Cardiac muscle cell (in vitro differentiated cells and primary cell): Measurements from ENCODE around the gene CD1C. TPM values are rescaled to one million over a fixed set of nuclear protein-coding genes. Genes with fewer than 3 reads are reported as not detected.
A peak's percentile ranks its signal among the peaks of the same experiment; 100 is the strongest.

Experiments used
- DNase-seq, 2 donors: peaks; one replicate each; pipeline versions ENCODE4 v3.0.0 to v3.0.0-alpha.2; 2010 to 2017; ENCODE audit warnings: low read depth in 1 of 2, low spot score in 1 of 2
- H3K27ac ChIP-seq: fragments of 200-600 bp; sonication (generic); 2 replicates; pipeline ENCODE4 v1.5.1; 2016
- H3K27me3 ChIP-seq: fragments of 200-600 bp; sonication (generic); 2 replicates; pipeline ENCODE4 v1.6.0; 2016; ENCODE audit warnings: control low read depth
- H3K36me3 ChIP-seq: fragments of 200-600 bp; sonication (generic); 2 replicates; pipeline ENCODE4 v1.5.1; 2016; ENCODE audit warnings: control low read depth
- H3K4me1 ChIP-seq: fragments of 200-600 bp; sonication (generic); 2 replicates; pipeline ENCODE4 v1.8.1; 2017; ENCODE audit warnings: low read depth, mild to moderate bottlenecking, mixed run types
- H3K4me3 ChIP-seq: fragments of 200-600 bp; sonication (generic); 2 replicates; pipeline ENCODE4 v1.5.1; 2016; ENCODE audit warnings: mild to moderate bottlenecking
- H3K9me3 ChIP-seq: fragments of 200-600 bp; sonication (generic); 2 replicates; pipeline ENCODE4 v1.5.1; 2017; ENCODE audit warnings: low read depth, mild to moderate bottlenecking, control low read depth
- CTCF ChIP-seq: IDR thresholded peaks from 2 replicates; pipeline ENCODE4 v1.5.1; 2012; ENCODE audit warnings: low read depth, mild to moderate bottlenecking, low read length
- polyA plus RNA-seq: library from polyadenylated mRNA; unstranded; fragments of >200 nt; fragmentation: Nextera tagmentation; extraction: Ambion mirVana; gene quantifications from 2 replicates; pipeline ENCODE4 v1.2.1, GENCODE V29; 2016
- total RNA-seq: library from RNA; depleted of rRNA; stranded (reverse); fragments of >200 nt; gene quantifications from 2 replicates; pipeline ENCODE4 v1.2.3, GENCODE V29; 2016

CD1C gene
- total and polyA plus RNA-seq, 2 experiments from 2014 or later, result not detected

- H3K36me3 ChIP-seq, result no peaks in the 10 kb centered on the region
- no peaks in the 10 kb centered on the region for H3K4me1 ChIP-seq
- no peak overlapping the region for H3K27ac ChIP-seq
- H3K9me3 ChIP-seq, result no peaks in the 10 kb centered on the region
- H3K27me3 ChIP-seq, result no peaks in the 10 kb centered on the region
- no peak for TF ChIP-seq CTCF
- H3K4me3 ChIP-seq, result no peak overlapping the region
- DNase-seq, result no peak
These were observed 5.8 kb upstream of the CD1C start for GRCh38 chr1:158283965-158284364.

GRCh38 chr1:158285756-158286241 lies 3.9 kb upstream of the CD1C start:
- no peaks in the 10 kb centered on the region for H3K4me1 ChIP-seq
- no peak for TF ChIP-seq CTCF

GRCh38 chr1:158286487-158286886 lies 3.2 kb upstream of the CD1C start:
- H3K27me3 ChIP-seq, result no peaks in the 10 kb centered on the region
- no peak overlapping the region for H3K27ac ChIP-seq
- no peaks in the 10 kb centered on the region for H3K9me3 ChIP-seq
- no peaks in the 10 kb centered on the region for H3K36me3 ChIP-seq
- no peak for TF ChIP-seq CTCF
- H3K4me1 ChIP-seq, result no peaks in the 10 kb centered on the region
- no peak overlapping the region for H3K4me3 ChIP-seq
- no peak for DNase-seq

More at GRCh38 chr1:158285756-158286241, 3.9 kb upstream of the CD1C start:
- H3K36me3 ChIP-seq, result no peaks in the 10 kb centered on the region
- no peak overlapping the region for H3K4me3 ChIP-seq
- H3K9me3 ChIP-seq, result no peaks in the 10 kb centered on the region
- H3K27me3 ChIP-seq, result no peaks in the 10 kb centered on the region
- peak in 1 of 2 donors; percentile 3 for DNase-seq
- H3K27ac ChIP-seq, result no peak overlapping the region

GRCh38 chr1:158286941-158287346 lies 2.8 kb upstream of the CD1C start:
- DNase-seq, result no peak
- Histone ChIP-seq H3K4me3 (no peak overlapping the region), H3K9me3 (no peaks in the 10 kb centered on the region), H3K36me3 (no peaks in the 10 kb centered on the region), H3K27ac (no peak overlapping the region), H3K4me1 (no peaks in the 10 kb centered on the region), H3K27me3 (no peaks in the 10 kb centered on the region)
- no peak for TF ChIP-seq CTCF

- TF ChIP-seq CTCF, result no peak
- no peak overlapping the region for H3K27ac ChIP-seq
- no peaks in the 10 kb centered on the region for H3K4me1 ChIP-seq
- no peak overlapping the region for H3K4me3 ChIP-seq
- H3K27me3 ChIP-seq, result no peaks in the 10 kb centered on the region
- no peaks in the 10 kb centered on the region for H3K36me3 ChIP-seq
- H3K9me3 ChIP-seq, result no peaks in the 10 kb centered on the region
- no peak for DNase-seq
These were observed 660 bp downstream of the CD1C start for GRCh38 chr1:158290321-158290844.
